Measurements from ENCODE around the gene GID4.

DNA sequence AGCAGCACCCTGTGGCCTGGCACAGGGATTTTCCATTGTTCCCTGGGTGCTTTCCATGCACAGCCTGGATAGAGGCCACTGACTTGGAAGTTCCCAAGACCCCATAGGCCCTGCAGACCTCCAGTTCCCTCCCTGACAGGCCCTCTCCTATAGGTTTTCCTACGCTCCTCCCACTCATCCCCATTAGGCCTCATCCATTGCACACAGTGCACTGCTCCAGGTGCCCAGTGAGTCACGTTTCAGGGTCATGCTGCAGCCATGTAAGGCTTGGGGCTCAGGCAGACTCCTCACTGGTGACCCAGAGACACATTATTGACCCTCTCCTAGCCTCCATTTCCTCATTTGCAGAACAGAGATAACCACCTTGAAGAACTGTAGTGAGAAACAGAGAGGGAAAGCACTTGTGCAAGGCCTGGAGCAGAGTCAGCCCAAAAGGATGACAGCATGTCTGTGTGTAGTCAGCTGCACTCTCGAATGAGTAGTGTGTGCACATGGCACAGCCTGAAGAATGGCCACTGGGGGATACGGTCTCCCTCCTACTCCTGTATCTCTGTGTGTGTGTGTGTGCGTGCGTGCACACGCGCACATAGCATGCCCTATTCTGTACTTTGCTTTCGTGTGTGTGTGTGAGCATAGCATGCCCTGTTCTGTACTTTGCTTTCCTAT is 39.7 kb upstream of the GID4 start:
- TF ChIP-seq CTCF (IDR thresholded peaks at IDR 0.05) (no peak), POLR2A (IDR thresholded peaks at IDR 0.05) (no peak)
